Astrocyte (in vitro differentiated cells and primary cell): Measurements from ENCODE around the gene NET1. TPM values are rescaled to one million over a fixed set of nuclear protein-coding genes. Genes with fewer than 3 reads are reported as not detected.

Source experiments
- DNase-seq: peaks from one replicate; pipeline ENCODE4 v3.0.0-alpha.2; 2010; ENCODE audit warnings: low read depth
- FAIRE-seq: peaks from 2 replicates; lab custom pipeline; 2011; peaks lifted over from hg19 to GRCh38; lab: Jason Lieb, UNC
- H2AFZ ChIP-seq: 2 replicates; pipeline ENCODE4 v1.6.0; 2012; ENCODE audit warnings: low read depth, low read length, inconsistent platforms
- H3K27ac ChIP-seq: 2 replicates; pipeline ENCODE4 v1.5.1; 2011; ENCODE audit warnings: low read depth, low read length, inconsistent platforms
- H3K27me3 ChIP-seq: 2 replicates; pipeline ENCODE4 v1.6.0; 2011; ENCODE audit warnings: low read length, inconsistent platforms; ENCODE audit not compliant: insufficient read depth
- H3K36me3 ChIP-seq: 2 replicates; pipeline ENCODE4 v1.5.1; 2011; ENCODE audit warnings: low read length, inconsistent platforms; ENCODE audit not compliant: insufficient read depth
- H3K4me1 ChIP-seq: 2 replicates; pipeline ENCODE4 v1.5.1; 2011; ENCODE audit warnings: low read length, inconsistent platforms; ENCODE audit not compliant: insufficient read depth
- H3K4me2 ChIP-seq: 2 replicates; pipeline ENCODE4 v1.6.0; 2012; ENCODE audit warnings: low read length, inconsistent platforms
- H3K4me3 ChIP-seq: 2 replicates; pipeline ENCODE4 v1.5.1; 2011; ENCODE audit warnings: low read depth, mild to moderate bottlenecking, low read length, inconsistent platforms; ENCODE audit not compliant: insufficient read depth
- H3K79me2 ChIP-seq: 2 replicates; pipeline ENCODE4 v1.6.0; 2012; ENCODE audit warnings: mild to moderate bottlenecking, low read length, inconsistent platforms; ENCODE audit not compliant: insufficient read depth
- H3K9ac ChIP-seq: 2 replicates; pipeline ENCODE4 v1.6.0; 2012; ENCODE audit warnings: mild to moderate bottlenecking, low read length, inconsistent platforms
- H3K9me3 ChIP-seq: 2 replicates; pipeline ENCODE4 v1.5.1; 2012; ENCODE audit warnings: low read depth, mild to moderate bottlenecking, low read length, inconsistent platforms; ENCODE audit not compliant: insufficient read depth
- H4K20me1 ChIP-seq: 2 replicates; pipeline ENCODE4 v1.6.0; 2012; ENCODE audit warnings: low read length, inconsistent platforms; ENCODE audit not compliant: insufficient read depth
- H3K27ac Mint-ChIP-seq: one replicate; pipeline ENCODE4 v1.8.0; 2021; ENCODE audit warnings: mild to moderate bottlenecking, mixed read lengths; ENCODE audit not compliant: unreplicated experiment
- H3K27me3 Mint-ChIP-seq: one replicate; pipeline ENCODE4 v1.8.0; 2021; ENCODE audit warnings: low read depth, mixed read lengths; ENCODE audit not compliant: unreplicated experiment
- H3K36me3 Mint-ChIP-seq: one replicate; pipeline ENCODE4 v1.8.0; 2021; ENCODE audit warnings: low read depth, mixed read lengths; ENCODE audit not compliant: unreplicated experiment
- H3K4me1 Mint-ChIP-seq: one replicate; pipeline ENCODE4 v1.8.0; 2021; ENCODE audit warnings: low read depth, mixed read lengths; ENCODE audit not compliant: unreplicated experiment
- H3K4me3 Mint-ChIP-seq: one replicate; pipeline ENCODE4 v1.8.0; 2021; ENCODE audit warnings: mild to moderate bottlenecking, moderate library complexity, mixed read lengths; ENCODE audit not compliant: unreplicated experiment
- H3K9me3 Mint-ChIP-seq: one replicate; pipeline ENCODE4 v1.8.0; 2021; ENCODE audit warnings: mild to moderate bottlenecking, mixed read lengths; ENCODE audit not compliant: unreplicated experiment
- CTCF ChIP-seq: IDR thresholded peaks from 2 replicates; pipeline ENCODE4 v1.5.1; 2011; ENCODE audit warnings: low read depth, mild to moderate bottlenecking, inconsistent platforms, low read length, moderate library complexity; ENCODE audit not compliant: insufficient read depth
- EZH2 ChIP-seq: IDR thresholded peaks from 2 replicates; pipeline ENCODE4 v1.6.1; 2012; ENCODE audit warnings: mild to moderate bottlenecking, low read length, inconsistent platforms; ENCODE audit not compliant: insufficient read depth
- total RNA-seq: library from RNA; stranded (reverse); gene quantifications from 2 replicates; pipeline ENCODE4 v1.2.1, GENCODE V29; 2021

The NET1 gene
- total RNA-seq, 1 donor from 2014 or later, result 43.5 TPM

- H3K9me3 ChIP-seq, result no peaks in the 10 kb centered on the region
- H3K27me3 ChIP-seq, result no peaks in the 10 kb centered on the region
- Mint-ChIP-seq H3K9me3 (no peaks in the 10 kb centered on the region), H3K27me3 (no peaks in the 10 kb centered on the region), H3K4me3 (no peak overlapping the region), H3K27ac (no peak overlapping the region), H3K36me3 (no peaks in the 10 kb centered on the region), H3K4me1 (no peaks in the 10 kb centered on the region)
- H3K36me3 ChIP-seq, result no peaks in the 10 kb centered on the region
- H4K20me1 ChIP-seq, result no peaks in the 10 kb centered on the region
- no peak for DNase-seq
- TF ChIP-seq EZH2 (no peak), CTCF (no peak)
- H3K27ac ChIP-seq, result no peak overlapping the region
- peaks cover 25% of the 10 kb centered on the region for H3K79me2 ChIP-seq
- H3K4me1 ChIP-seq, result peaks cover 3% of the 10 kb centered on the region
- H3K4me3 ChIP-seq, result no peak overlapping the region
- no peak overlapping the region for H3K4me2 ChIP-seq
- no peak for FAIRE-seq
- no peak overlapping the region for H3K9ac ChIP-seq
- H2AFZ ChIP-seq, result no peak overlapping the region
Observed at GRCh38 chr10:5443429-5443828, 31.1 kb downstream of the NET1 start.

GRCh38 chr10:5445006-5445405, 32.6 kb downstream of the NET1 start:
- Mint-ChIP-seq H3K27ac (no peak overlapping the region), H3K4me1 (peaks cover 5% of the 10 kb centered on the region), H3K9me3 (no peaks in the 10 kb centered on the region), H3K27me3 (no peaks in the 10 kb centered on the region), H3K36me3 (no peaks in the 10 kb centered on the region), H3K4me3 (no peak overlapping the region)
- Histone ChIP-seq H2AFZ (no peak overlapping the region), H4K20me1 (no peaks in the 10 kb centered on the region), H3K79me2 (peaks cover 41% of the 10 kb centered on the region), H3K4me2 (no peak overlapping the region), H3K9ac (no peak overlapping the region), H3K27ac (no peak overlapping the region), H3K9me3 (no peaks in the 10 kb centered on the region), H3K36me3 (no peaks in the 10 kb centered on the region), H3K4me1 (peaks cover 11% of the 10 kb centered on the region), H3K4me3 (no peak overlapping the region), H3K27me3 (no peaks in the 10 kb centered on the region)
- no peak for FAIRE-seq
- DNase-seq, result no peak
- no peak for TF ChIP-seq EZH2
- no peak for TF ChIP-seq CTCF

GRCh38 chr10:5446390-5446926, 34.1 kb downstream of the NET1 start:
- Histone ChIP-seq H3K79me2 (peaks cover 55% of the 10 kb centered on the region), H3K27ac (peak overlapping the region; percentile 80), H3K4me3 (peak overlapping the region; percentile 87), H3K27me3 (no peaks in the 10 kb centered on the region), H3K4me1 (peaks cover 11% of the 10 kb centered on the region), H3K36me3 (no peaks in the 10 kb centered on the region), H2AFZ (peak overlapping the region; percentile 31), H4K20me1 (peaks cover under 1% of the 10 kb centered on the region), H3K9me3 (no peaks in the 10 kb centered on the region), H3K9ac (peak overlapping the region; percentile 87), H3K4me2 (peak overlapping the region; percentile 88)
- peak; percentile 68 for DNase-seq
- H3K27me3 Mint-ChIP-seq, result no peaks in the 10 kb centered on the region
- H3K9me3 Mint-ChIP-seq, result no peaks in the 10 kb centered on the region
- H3K4me1 Mint-ChIP-seq, result peaks cover 8% of the 10 kb centered on the region
- H3K4me3 Mint-ChIP-seq, result peak overlapping the region; percentile 91
- TF ChIP-seq CTCF, result no peak
- TF ChIP-seq EZH2, result no peak
- H3K36me3 Mint-ChIP-seq, result no peaks in the 10 kb centered on the region
- peak overlapping the region; percentile 81 for H3K27ac Mint-ChIP-seq
- peak; percentile 76 for FAIRE-seq
